Mammary epithelial cell (primary cell): ENCODE data around the gene RAD51B.

Experiments used
- EZH2 ChIP-seq: IDR thresholded peaks from 2 replicates; pipeline ENCODE4 v1.6.1; 2012; ENCODE audit warnings: low read length, inconsistent platforms, borderline replicate concordance
- TF ChIP-seq, protein P1 (sequence below), 2 donors: IDR thresholded peaks in 1 of 2; conservative IDR thresholded peaks in 1 of 2; 2 replicates each; pipeline ENCODE4 v1.5.1; 2011 to 2012; ENCODE audit warnings: inconsistent platforms in 2 of 2, low read length in 2 of 2, mild to moderate bottlenecking in 2 of 2, control low read depth in 1 of 2, low read depth in 1 of 2; ENCODE audit not compliant: insufficient read depth in 1 of 2; ENCODE audit errors: extremely low read depth in 1 of 2

DNA sequence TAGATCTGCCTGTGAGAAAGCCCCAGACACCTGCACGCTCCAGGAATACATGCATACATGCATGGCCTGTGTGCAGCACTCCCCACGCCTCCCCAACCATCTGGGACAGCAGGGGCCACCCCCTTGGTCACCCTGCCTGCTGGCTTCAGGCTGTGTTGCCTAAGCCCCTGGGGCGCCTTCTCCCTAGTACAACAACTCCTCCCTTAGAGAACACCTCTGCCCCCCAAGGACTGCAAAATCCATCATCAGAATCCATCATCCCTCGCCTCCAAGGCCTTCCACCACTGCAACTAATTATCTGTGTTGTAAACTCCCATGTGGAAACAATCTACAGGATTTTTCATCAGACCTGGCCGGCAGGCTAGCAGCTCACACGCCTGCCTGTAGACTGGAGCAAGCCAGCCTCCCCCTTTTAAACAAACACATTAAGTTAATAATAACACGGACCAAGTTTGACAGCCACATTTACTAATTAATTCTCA, 936.5 kb downstream of the RAD51B start:
- no peak for TF ChIP-seq EZH2
- TF ChIP-seq, protein P1, sequence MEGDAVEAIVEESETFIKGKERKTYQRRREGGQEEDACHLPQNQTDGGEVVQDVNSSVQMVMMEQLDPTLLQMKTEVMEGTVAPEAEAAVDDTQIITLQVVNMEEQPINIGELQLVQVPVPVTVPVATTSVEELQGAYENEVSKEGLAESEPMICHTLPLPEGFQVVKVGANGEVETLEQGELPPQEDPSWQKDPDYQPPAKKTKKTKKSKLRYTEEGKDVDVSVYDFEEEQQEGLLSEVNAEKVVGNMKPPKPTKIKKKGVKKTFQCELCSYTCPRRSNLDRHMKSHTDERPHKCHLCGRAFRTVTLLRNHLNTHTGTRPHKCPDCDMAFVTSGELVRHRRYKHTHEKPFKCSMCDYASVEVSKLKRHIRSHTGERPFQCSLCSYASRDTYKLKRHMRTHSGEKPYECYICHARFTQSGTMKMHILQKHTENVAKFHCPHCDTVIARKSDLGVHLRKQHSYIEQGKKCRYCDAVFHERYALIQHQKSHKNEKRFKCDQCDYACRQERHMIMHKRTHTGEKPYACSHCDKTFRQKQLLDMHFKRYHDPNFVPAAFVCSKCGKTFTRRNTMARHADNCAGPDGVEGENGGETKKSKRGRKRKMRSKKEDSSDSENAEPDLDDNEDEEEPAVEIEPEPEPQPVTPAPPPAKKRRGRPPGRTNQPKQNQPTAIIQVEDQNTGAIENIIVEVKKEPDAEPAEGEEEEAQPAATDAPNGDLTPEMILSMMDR (conservative IDR thresholded peaks at IDR 0.05 in 1 of 2, IDR thresholded peaks at IDR 0.05 in 1 of 2; ENCODE audit: extremely low read depth in 1 of 2, insufficient read depth in 1 of 2, low read depth in 1 of 2, low read length in 2 of 2) = no peak
